Immature natural killer cell (primary cell): ENCODE results near the gene SH3GLB1. TPM values are rescaled to one million over a fixed set of nuclear protein-coding genes. Genes with fewer than 3 reads are reported as not detected.

Experiments
- DNase-seq, 3 donors: peaks; one replicate each; pipeline ENCODE4 v3.0.0; 2022; ENCODE audit warnings: mixed read lengths in 1 of 3
- H3K27ac Mint-ChIP-seq, 6 donors: one replicate each; pipeline ENCODE4 v1.8.0; 2020; ENCODE audit warnings: mixed read lengths in 6 of 6, mild to moderate bottlenecking in 5 of 6, inconsistent platforms in 4 of 6, moderate library complexity in 3 of 6
- H3K27me3 Mint-ChIP-seq, 3 donors: one replicate each; pipeline ENCODE4 v1.8.0; 2020 to 2021; ENCODE audit warnings: low read depth in 3 of 3, mild to moderate bottlenecking in 3 of 3, mixed read lengths in 3 of 3, moderate library complexity in 3 of 3, inconsistent platforms in 1 of 3
- H3K36me3 Mint-ChIP-seq, 3 donors: one replicate each; pipeline ENCODE4 v1.8.0; 2020; ENCODE audit warnings: mixed read lengths in 3 of 3, inconsistent platforms in 2 of 3, mild to moderate bottlenecking in 2 of 3
- H3K4me1 Mint-ChIP-seq, 2 donors: one replicate each; pipeline ENCODE4 v1.8.0; 2020; ENCODE audit warnings: inconsistent platforms in 2 of 2, mild to moderate bottlenecking in 2 of 2, mixed read lengths in 2 of 2, moderate library complexity in 1 of 2
- H3K4me3 Mint-ChIP-seq, 5 donors: one replicate each; pipeline ENCODE4 v1.8.0; 2020; ENCODE audit warnings: mild to moderate bottlenecking in 5 of 5, mixed read lengths in 5 of 5, inconsistent platforms in 3 of 5, moderate library complexity in 3 of 5
- H3K9me3 Mint-ChIP-seq, 6 donors: one replicate each; pipeline ENCODE4 v1.8.0; 2020; ENCODE audit warnings: mild to moderate bottlenecking in 6 of 6, mixed read lengths in 6 of 6, inconsistent platforms in 4 of 6, moderate library complexity in 3 of 6
- polyA plus RNA-seq, 3 donors: library from polyadenylated mRNA; unstranded; fragments of 300-500 nt; fragmentation: Illumina TruSeq; gene quantifications; one replicate each; pipeline ENCODE4 v1.2.3, GENCODE V29; 2021

Gene SH3GLB1
- polyA plus RNA-seq, 3 donors from 2014 or later: 75.3 to 92.6 (median 86.4) TPM

GRCh38 chr1:86788300-86789206 lies 84.2 kb downstream of the SH3GLB1 start:
- Mint-ChIP-seq H3K27ac (no peak overlapping the region), H3K9me3 (no peaks in the 10 kb centered on the region), H3K4me1 (peaks cover 0 to 6% of the 10 kb centered on the region in 2 donors), H3K4me3 (no peak overlapping the region), H3K27me3 (peaks cover 0 to 5% (median 0%) of the 10 kb centered on the region in 3 donors), H3K36me3 (no peaks in the 10 kb centered on the region)
- no peak for DNase-seq

GRCh38 chr1:86795316-86795715 lies 90.9 kb downstream of the SH3GLB1 start:
- no peak overlapping the region for H3K27ac Mint-ChIP-seq
- no peaks in the 10 kb centered on the region for H3K4me1 Mint-ChIP-seq

More at GRCh38 chr1:86795316-86795715, 90.9 kb downstream of the SH3GLB1 start:
- H3K36me3 Mint-ChIP-seq: no peaks in the 10 kb centered on the region
- no peak overlapping the region for H3K4me3 Mint-ChIP-seq
- no peak for DNase-seq
- no peaks in the 10 kb centered on the region for H3K9me3 Mint-ChIP-seq
- peaks cover 0 to 2% (median 0%) of the 10 kb centered on the region in 3 donors for H3K27me3 Mint-ChIP-seq

Other genes starting within 250 kb of the SH3GLB1 start
- gene CLCA1, start 235.6 kb upstream of the SH3GLB1 start, polyA plus RNA-seq: not detected
- not detected for gene CLCA4, start 157.5 kb upstream of the SH3GLB1 start, polyA plus RNA-seq
- gene SELENOF, start 209.6 kb downstream of the SH3GLB1 start, polyA plus RNA-seq: 100 to 1,000 TPM; 324 to 392 (median 360) TPM
- gene HS2ST1, start 210.1 kb downstream of the SH3GLB1 start, polyA plus RNA-seq: 1 to 10 TPM; 6.5 to 8.7 (median 7.5) TPM